GM12892 (cell line): ENCODE data around the gene UGT2B7.

Experiments
- POLR2A ChIP-seq: IDR thresholded peaks from 2 replicates; pipeline ENCODE4 v1.6.1; 2011; ENCODE audit warnings: low read depth, low read length, control low read depth
- POLR2AphosphoS5 ChIP-seq: IDR thresholded peaks from 2 replicates; pipeline ENCODE4 v1.6.1; 2011; ENCODE audit warnings: low read depth, low read length, control low read depth

- TF ChIP-seq POLR2A (no peak), POLR2AphosphoS5 (no peak)
Measured at GRCh38 chr4:69054578-69055200, 41.6 kb upstream of the UGT2B7 start.
